GM18867 (cell line): ENCODE measurements around the gene ENPP1.
"Not testable (repeated sequence)": the region's sequence is repeated elsewhere in the genome, so short reads cannot be mapped to it uniquely, and the experiment has no call there.

Experiments used
- ATAC-seq: cut with Tn5 transposase; IDR thresholded peaks from one replicate; pipeline ENCODE4 v1.9.1; 2021; ENCODE audit warnings: mild to moderate bottlenecking, moderate library complexity; ENCODE audit not compliant: unreplicated experiment

Gene ENPP1

GRCh38 chr6:131867744-131868143 is 59.9 kb downstream of the ENPP1 start:
- ATAC-seq: no peak

GRCh38 chr6:131868836-131869235 is 61.0 kb downstream of the ENPP1 start:
- ATAC-seq: no peak

GRCh38 chr6:131875647-131876046 is 67.8 kb downstream of the ENPP1 start:
- no peak for ATAC-seq

GRCh38 chr6:131876545-131876944 is 68.7 kb downstream of the ENPP1 start:
- ATAC-seq: no peak

GRCh38 chr6:131877999-131878789 is 70.4 kb downstream of the ENPP1 start:
- ATAC-seq: no peak

GRCh38 chr6:131883016-131883415 is 75.2 kb downstream of the ENPP1 start:
- ATAC-seq: no peak

GRCh38 chr6:131885237-131885636 is 77.4 kb downstream of the ENPP1 start:
- no peak for ATAC-seq

GRCh38 chr6:131886517-131886916 is 78.7 kb downstream of the ENPP1 start:
- no peak for ATAC-seq

GRCh38 chr6:131890091-131890490 is 82.3 kb downstream of the ENPP1 start:
- no peak for ATAC-seq

GRCh38 chr6:131893198-131893597 is 85.4 kb downstream of the ENPP1 start:
- ATAC-seq: no peak

- ATAC-seq: no peak
These were observed 86.9 kb downstream of the ENPP1 start for GRCh38 chr6:131894493-131895424.

- ATAC-seq: no peak
These were observed 89.2 kb downstream of the ENPP1 start for GRCh38 chr6:131897050-131897435.

GRCh38 chr6:131897621-131898020 is 89.8 kb downstream of the ENPP1 start:
- no peak for ATAC-seq

- no peak for ATAC-seq
These were observed 90.9 kb downstream of the ENPP1 start for GRCh38 chr6:131898718-131899117.

GRCh38 chr6:131900231-131900630 is 92.4 kb downstream of the ENPP1 start:
- no peak for ATAC-seq

- not testable (repeated sequence) for ATAC-seq
These were observed 93.6 kb downstream of the ENPP1 start for GRCh38 chr6:131901326-131901873.

GRCh38 chr6:131903734-131904133 is 95.9 kb downstream of the ENPP1 start:
- not testable (repeated sequence) for ATAC-seq

- ATAC-seq: not testable (repeated sequence)
These were observed 101.0 kb downstream of the ENPP1 start for GRCh38 chr6:131908787-131909186.

GRCh38 chr6:131909408-131910218 is 101.8 kb downstream of the ENPP1 start:
- peak; percentile 100 for ATAC-seq

GRCh38 chr6:131910219-131910589 is 102.4 kb downstream of the ENPP1 start:
- peak; percentile 8 for ATAC-seq

GRCh38 chr6:131910956-131911355 is 103.1 kb downstream of the ENPP1 start:
- ATAC-seq: no peak
